ENCODE results near the gene HSPA14. TPM values are rescaled to one million over a fixed set of nuclear protein-coding genes. Genes with fewer than 3 reads are reported as not detected.

Gene HSPA14
- polyA plus RNA-seq, 2 of the 4 experiments (the other 2 are of a cell fraction): 34.2 to 45.7 TPM

DNA sequence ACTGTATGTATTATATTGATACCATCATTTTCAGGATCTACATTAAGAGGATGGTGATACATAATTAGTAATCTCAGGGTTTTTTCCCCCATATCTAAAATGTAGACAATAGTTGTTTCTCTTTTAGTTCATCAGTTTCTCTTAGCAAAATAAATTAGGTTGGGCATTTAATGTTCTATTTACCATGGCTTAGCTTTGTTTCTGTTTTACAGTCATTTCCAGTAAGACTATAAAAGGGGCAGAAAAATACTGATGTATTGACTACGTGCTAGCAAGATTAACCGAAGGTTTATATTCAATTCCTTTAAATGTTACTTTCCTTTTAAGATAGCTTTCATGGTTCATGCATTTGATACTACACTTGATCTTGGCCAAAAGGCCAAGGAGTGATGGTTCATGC lies 66.8 kb downstream of the HSPA14 start:
- CTCF ChIA-PET: interaction anchor here (0.7 to 2.0 kb wide), 6 partner anchors 9 to 186 kb away, joined by 3 to 5 read pairs (median 3); no protein-coding TSS in a partner anchor
- Histone ChIP-seq H3K27ac (no peak overlapping the region), H3K4me3 (no peak overlapping the region), H3K4me2 (no peak overlapping the region), H3K9me3 (peaks cover 19% of the 10 kb centered on the region), H3K4me1 (no peaks in the 10 kb centered on the region)
- peak; percentile 70 for FAIRE-seq
- ATAC-seq: no peak
- DNase-seq (ENCODE audit: low read depth in 1 of 2, low spot score in 1 of 2): no peak
- 90% methylated on average over 2 of the region's 2 CpGs for WGBS (ENCODE audit: missing lambda C conversion rate)
- POLR2A ChIA-PET: no interaction called here
- TF ChIP-seq CHD2 (IDR thresholded peaks at IDR 0.05; ENCODE audit: low read length, partially characterized antibody) (no peak), FOSL2 (IDR thresholded peaks at IDR 0.05) (no peak), FOSL2 (CRISPR knock-in tag; IDR thresholded peaks at IDR 0.05) (no peak)
- TF ChIP-seq, protein P1, sequence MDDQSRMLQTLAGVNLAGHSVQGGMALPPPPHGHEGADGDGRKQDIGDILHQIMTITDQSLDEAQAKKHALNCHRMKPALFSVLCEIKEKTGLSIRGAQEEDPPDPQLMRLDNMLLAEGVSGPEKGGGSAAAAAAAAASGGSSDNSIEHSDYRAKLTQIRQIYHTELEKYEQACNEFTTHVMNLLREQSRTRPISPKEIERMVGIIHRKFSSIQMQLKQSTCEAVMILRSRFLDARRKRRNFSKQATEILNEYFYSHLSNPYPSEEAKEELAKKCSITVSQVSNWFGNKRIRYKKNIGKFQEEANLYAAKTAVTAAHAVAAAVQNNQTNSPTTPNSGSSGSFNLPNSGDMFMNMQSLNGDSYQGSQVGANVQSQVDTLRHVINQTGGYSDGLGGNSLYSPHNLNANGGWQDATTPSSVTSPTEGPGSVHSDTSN (IDR thresholded peaks at IDR 0.05): no peak
- TF ChIP-seq, protein P2, sequence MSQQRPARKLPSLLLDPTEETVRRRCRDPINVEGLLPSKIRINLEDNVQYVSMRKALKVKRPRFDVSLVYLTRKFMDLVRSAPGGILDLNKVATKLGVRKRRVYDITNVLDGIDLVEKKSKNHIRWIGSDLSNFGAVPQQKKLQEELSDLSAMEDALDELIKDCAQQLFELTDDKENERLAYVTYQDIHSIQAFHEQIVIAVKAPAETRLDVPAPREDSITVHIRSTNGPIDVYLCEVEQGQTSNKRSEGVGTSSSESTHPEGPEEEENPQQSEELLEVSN (IDR thresholded peaks at IDR 0.05; ENCODE audit: borderline replicate concordance, low read depth): no peak
- TF ChIP-seq, protein P3, sequence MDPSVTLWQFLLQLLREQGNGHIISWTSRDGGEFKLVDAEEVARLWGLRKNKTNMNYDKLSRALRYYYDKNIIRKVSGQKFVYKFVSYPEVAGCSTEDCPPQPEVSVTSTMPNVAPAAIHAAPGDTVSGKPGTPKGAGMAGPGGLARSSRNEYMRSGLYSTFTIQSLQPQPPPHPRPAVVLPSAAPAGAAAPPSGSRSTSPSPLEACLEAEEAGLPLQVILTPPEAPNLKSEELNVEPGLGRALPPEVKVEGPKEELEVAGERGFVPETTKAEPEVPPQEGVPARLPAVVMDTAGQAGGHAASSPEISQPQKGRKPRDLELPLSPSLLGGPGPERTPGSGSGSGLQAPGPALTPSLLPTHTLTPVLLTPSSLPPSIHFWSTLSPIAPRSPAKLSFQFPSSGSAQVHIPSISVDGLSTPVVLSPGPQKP (IDR thresholded peaks at IDR 0.05; ENCODE audit: low read depth, low read length): no peak

DNA sequence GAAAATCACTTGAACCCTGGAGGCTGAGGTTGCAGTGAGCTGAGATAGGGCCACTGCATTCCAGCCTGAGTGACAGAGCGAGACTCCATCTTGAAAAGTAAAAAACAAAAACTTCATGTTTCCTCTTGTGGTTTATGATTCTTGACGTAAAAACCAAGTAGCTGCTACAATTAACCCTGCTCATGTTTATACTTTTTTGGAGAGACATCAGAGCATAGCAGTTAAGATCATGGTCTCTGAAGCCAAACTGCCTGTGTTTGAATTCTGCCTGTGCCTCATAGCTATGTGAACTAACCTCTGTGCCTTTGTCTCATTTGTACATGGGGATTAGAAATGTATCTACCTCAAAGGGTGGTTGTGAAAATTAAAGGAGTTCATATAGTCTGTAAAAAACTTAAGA lies 67.8 kb downstream of the HSPA14 start:
- no peak for DNase-seq (ENCODE audit: low read depth in 1 of 2, low spot score in 1 of 2)
- ATAC-seq: no peak
- Histone ChIP-seq H3K4me3 (no peak overlapping the region), H3K4me1 (no peaks in the 10 kb centered on the region), H3K27ac (no peak overlapping the region), H3K4me2 (no peak overlapping the region), H3K9me3 (peaks cover 21% of the 10 kb centered on the region)
- CTCF ChIA-PET: interaction anchor here (1.2 to 2.0 kb wide), 4 partner anchors 12 to 69 kb away, joined by 3 to 5 read pairs (median 3); no protein-coding TSS in a partner anchor
- WGBS (ENCODE audit: missing lambda C conversion rate): 94% methylated on average over 2 of the region's 2 CpGs
- POLR2A ChIA-PET: no interaction called here
- TF ChIP-seq FOXS1 (CRISPR knock-in tag; IDR thresholded peaks at IDR 0.05): no peak
- TF ChIP-seq, protein P1 (IDR thresholded peaks at IDR 0.05): no peak
- TF ChIP-seq, protein P4, sequence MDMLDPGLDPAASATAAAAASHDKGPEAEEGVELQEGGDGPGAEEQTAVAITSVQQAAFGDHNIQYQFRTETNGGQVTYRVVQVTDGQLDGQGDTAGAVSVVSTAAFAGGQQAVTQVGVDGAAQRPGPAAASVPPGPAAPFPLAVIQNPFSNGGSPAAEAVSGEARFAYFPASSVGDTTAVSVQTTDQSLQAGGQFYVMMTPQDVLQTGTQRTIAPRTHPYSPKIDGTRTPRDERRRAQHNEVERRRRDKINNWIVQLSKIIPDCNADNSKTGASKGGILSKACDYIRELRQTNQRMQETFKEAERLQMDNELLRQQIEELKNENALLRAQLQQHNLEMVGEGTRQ (IDR thresholded peaks at IDR 0.05): no peak
- no peak for TF ChIP-seq RFX5 (IDR thresholded peaks at IDR 0.05)
- no peak for TF ChIP-seq HOXB5 (CRISPR knock-in tag; IDR thresholded peaks at IDR 0.05)
- TF ChIP-seq RARB (CRISPR knock-in tag; IDR thresholded peaks at IDR 0.05): no peak
- no peak for TF ChIP-seq SMC3 (IDR thresholded peaks at IDR 0.05)
- TF ChIP-seq EP300 (IDR thresholded peaks at IDR 0.05): no peak
- no peak for TF ChIP-seq HDAC2 (IDR thresholded peaks at IDR 0.05)
- TF ChIP-seq, protein P5, sequence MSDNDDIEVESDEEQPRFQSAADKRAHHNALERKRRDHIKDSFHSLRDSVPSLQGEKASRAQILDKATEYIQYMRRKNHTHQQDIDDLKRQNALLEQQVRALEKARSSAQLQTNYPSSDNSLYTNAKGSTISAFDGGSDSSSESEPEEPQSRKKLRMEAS (IDR thresholded peaks at IDR 0.05): no peak
- TF ChIP-seq, protein P6, sequence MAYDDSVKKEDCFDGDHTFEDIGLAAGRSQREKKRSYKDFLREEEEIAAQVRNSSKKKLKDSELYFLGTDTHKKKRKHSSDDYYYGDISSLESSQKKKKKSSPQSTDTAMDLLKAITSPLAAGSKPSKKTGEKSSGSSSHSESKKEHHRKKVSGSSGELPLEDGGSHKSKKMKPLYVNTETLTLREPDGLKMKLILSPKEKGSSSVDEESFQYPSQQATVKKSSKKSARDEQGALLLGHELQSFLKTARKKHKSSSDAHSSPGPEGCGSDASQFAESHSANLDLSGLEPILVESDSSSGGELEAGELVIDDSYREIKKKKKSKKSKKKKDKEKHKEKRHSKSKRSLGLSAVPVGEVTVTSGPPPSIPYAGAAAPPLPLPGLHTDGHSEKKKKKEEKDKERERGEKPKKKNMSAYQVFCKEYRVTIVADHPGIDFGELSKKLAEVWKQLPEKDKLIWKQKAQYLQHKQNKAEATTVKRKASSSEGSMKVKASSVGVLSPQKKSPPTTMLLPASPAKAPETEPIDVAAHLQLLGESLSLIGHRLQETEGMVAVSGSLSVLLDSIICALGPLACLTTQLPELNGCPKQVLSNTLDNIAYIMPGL (CRISPR knock-in tag; IDR thresholded peaks at IDR 0.05; ENCODE audit: borderline replicate concordance): no peak
- TF ChIP-seq, protein P7, sequence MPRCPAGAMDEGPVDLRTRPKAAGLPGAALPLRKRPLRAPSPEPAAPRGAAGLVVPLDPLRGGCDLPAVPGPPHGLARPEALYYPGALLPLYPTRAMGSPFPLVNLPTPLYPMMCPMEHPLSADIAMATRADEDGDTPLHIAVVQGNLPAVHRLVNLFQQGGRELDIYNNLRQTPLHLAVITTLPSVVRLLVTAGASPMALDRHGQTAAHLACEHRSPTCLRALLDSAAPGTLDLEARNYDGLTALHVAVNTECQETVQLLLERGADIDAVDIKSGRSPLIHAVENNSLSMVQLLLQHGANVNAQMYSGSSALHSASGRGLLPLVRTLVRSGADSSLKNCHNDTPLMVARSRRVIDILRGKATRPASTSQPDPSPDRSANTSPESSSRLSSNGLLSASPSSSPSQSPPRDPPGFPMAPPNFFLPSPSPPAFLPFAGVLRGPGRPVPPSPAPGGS (IDR thresholded peaks at IDR 0.05): no peak
- TF ChIP-seq NPAS2 (CRISPR knock-in tag; IDR thresholded peaks at IDR 0.05; ENCODE audit: borderline replicate concordance): no peak
- no peak for TF ChIP-seq CHD4 (IDR thresholded peaks at IDR 0.05; ENCODE audit: borderline replicate concordance)
- no peak for TF ChIP-seq HOXA7 (CRISPR knock-in tag; IDR thresholded peaks at IDR 0.05)
- no peak for TF ChIP-seq ESRRA (IDR thresholded peaks at IDR 0.05; ENCODE audit: borderline replicate concordance, low read length)
- TF ChIP-seq GATA3 (IDR thresholded peaks at IDR 0.05; ENCODE audit: borderline replicate concordance): no peak
- no peak for FAIRE-seq
